Subcutaneous abdominal adipose tissue (tissue), 5 donors: ENCODE measurements around the gene TTC17.

Source experiments
- H3K27ac ChIP-seq: one replicate; pipeline ENCODE4 v1.7.0; 2013; ENCODE audit warnings: low read depth, mild to moderate bottlenecking, inconsistent platforms, low read length, moderate library complexity
- H3K27me3 ChIP-seq, 5 donors: one replicate each; pipeline ENCODE4 v1.7.0; 2013; ENCODE audit warnings: low read length in 5 of 5, inconsistent platforms in 1 of 5; ENCODE audit not compliant: control insufficient read depth in 5 of 5, insufficient read depth in 4 of 5
- H3K36me3 ChIP-seq, 5 donors: one replicate each; pipeline ENCODE4 v1.7.0; 2013; ENCODE audit warnings: low read length in 5 of 5; ENCODE audit not compliant: control insufficient read depth in 5 of 5, insufficient read depth in 5 of 5
- H3K4me1 ChIP-seq, 5 donors: one replicate each; pipeline ENCODE4 v1.7.0; 2013; ENCODE audit warnings: low read length in 5 of 5, mild to moderate bottlenecking in 3 of 5, moderate library complexity in 1 of 5; ENCODE audit not compliant: control insufficient read depth in 5 of 5, insufficient read depth in 5 of 5
- H3K4me3 ChIP-seq, 5 donors: one replicate each; pipeline ENCODE4 v1.7.0; 2013; ENCODE audit warnings: low read length in 5 of 5, low read depth in 1 of 5
- H3K9ac ChIP-seq, 5 donors: one replicate each; pipeline ENCODE4 v1.7.0; 2013; ENCODE audit warnings: low read length in 5 of 5, mild to moderate bottlenecking in 4 of 5, moderate library complexity in 3 of 5
- H3K9me3 ChIP-seq, 5 donors: one replicate each; pipeline ENCODE4 v1.7.0; 2013; ENCODE audit warnings: low read length in 5 of 5; ENCODE audit not compliant: control insufficient read depth in 5 of 5
- donor health status: healthy.
- donor health status: healthy.
- donor health status: healthy.
- donor health status: healthy.
- donor health status: healthy.

TTC17 gene

GRCh38 chr11:43542750-43543712, 184.3 kb downstream of the TTC17 start:
- Histone ChIP-seq H3K36me3 (no peaks in the 10 kb centered on the region), H3K4me1 (peaks cover 0 to 7% (median 0%) of the 10 kb centered on the region in 5 donors), H3K4me3 (no peak overlapping the region), H3K27ac (no peak overlapping the region), H3K9ac (no peak overlapping the region), H3K9me3 (peaks cover 0 to 18% (median 4%) of the 10 kb centered on the region in 5 donors), H3K27me3 (peaks cover 12 to 24% (median 14%) of the 10 kb centered on the region in 5 donors)
